OCI-LY3 (cell line): ENCODE measurements around the gene RWDD4.

Source experiments
- EZH2phosphoT487 ChIP-seq: fragments of 200-600 bp; shearing (Covaris generic); IDR thresholded peaks from 2 replicates; pipeline ENCODE4 v1.6.1; 2018; ENCODE audit warnings: antibody characterized with exemption, mixed run types, low read depth
- TF ChIP-seq, protein P1 (sequence below): fragments of 200-600, 300-600 bp; sonication (generic); IDR thresholded peaks from 2 replicates; pipeline ENCODE4 v1.5.1; 2014; ENCODE audit warnings: antibody characterized with exemption, low read length, low read depth

DNA sequence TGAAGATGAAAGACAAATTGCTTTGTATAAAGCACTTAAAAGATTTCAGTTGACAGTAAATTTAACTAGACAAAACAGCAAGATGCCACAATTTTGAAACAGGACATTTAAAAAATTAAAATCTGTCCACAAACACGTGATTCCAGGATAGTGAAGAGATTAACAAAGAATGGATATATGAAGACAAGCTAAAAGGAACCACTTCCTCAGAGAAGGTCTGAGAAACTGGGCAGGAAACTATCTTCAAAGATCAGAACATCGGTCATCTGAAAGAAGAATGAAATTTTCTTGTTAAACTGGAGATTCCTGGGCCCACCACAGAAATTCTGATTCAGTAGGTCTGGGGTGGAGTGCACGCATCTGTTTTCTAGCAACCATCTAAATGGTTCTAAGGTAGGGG lies 1.4 kb downstream of the RWDD4 start:
- TF ChIP-seq, protein P1, sequence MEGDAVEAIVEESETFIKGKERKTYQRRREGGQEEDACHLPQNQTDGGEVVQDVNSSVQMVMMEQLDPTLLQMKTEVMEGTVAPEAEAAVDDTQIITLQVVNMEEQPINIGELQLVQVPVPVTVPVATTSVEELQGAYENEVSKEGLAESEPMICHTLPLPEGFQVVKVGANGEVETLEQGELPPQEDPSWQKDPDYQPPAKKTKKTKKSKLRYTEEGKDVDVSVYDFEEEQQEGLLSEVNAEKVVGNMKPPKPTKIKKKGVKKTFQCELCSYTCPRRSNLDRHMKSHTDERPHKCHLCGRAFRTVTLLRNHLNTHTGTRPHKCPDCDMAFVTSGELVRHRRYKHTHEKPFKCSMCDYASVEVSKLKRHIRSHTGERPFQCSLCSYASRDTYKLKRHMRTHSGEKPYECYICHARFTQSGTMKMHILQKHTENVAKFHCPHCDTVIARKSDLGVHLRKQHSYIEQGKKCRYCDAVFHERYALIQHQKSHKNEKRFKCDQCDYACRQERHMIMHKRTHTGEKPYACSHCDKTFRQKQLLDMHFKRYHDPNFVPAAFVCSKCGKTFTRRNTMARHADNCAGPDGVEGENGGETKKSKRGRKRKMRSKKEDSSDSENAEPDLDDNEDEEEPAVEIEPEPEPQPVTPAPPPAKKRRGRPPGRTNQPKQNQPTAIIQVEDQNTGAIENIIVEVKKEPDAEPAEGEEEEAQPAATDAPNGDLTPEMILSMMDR, result no peak
- TF ChIP-seq EZH2phosphoT487, result no peak
